CD4-positive, alpha-beta T cell treated with Interleukin-6 at 100 ng/mL for 8 hours (primary cell): ENCODE measurements around the gene F8.
A peak's percentile ranks its signal among the peaks of the same experiment; 100 is the strongest.
"Not testable (repeated sequence)": the region's sequence is repeated elsewhere in the genome, so short reads cannot be mapped to it uniquely, and the experiment has no call there.

Source experiments
- DNase-seq: peaks from one replicate; pipeline ENCODE4 v3.0.0-alpha.2; 2020; ENCODE audit warnings: mixed read lengths, low spot score

The F8 gene

DNA sequence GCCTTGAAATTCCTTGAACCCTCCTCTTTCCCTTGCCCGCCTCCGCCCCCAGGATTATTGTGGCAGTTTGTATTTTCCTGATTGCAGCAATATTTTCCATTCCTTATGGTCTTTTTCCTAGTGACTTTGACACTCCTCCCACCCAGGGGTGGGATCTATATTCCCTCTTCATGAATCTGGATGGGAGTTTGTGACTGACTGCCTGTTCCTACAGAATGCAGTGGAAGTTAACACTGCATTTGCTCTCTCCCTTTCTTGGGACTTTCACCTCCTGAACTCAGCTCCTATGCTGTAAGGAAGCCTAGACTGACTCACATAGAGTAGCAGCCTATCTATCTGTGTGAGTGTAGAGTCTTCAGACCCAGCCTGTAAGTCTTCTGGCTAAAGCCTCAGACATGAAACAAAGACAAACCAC, 6.4 kb upstream of the F8 start:
- DNase-seq: no peak

DNA sequence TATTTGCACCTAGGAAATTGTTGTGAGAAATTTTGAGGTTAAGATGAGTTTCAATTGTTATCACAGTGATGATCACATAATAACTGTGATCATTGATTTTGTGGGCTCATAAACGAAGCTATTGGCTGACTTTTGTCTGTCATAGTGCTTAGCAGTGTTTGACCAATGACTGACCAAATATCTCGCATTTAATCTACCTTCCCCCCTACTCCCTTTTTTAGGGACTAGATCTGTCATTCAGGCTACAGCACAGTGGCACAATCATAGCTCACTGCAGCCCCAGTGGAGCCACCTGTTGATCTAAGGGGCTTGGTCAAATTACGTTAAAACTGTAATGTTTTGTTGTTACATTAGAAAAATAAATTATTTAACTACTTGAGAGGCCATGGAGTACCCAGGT, 5.6 kb upstream of the F8 start:
- no peak for DNase-seq

DNA sequence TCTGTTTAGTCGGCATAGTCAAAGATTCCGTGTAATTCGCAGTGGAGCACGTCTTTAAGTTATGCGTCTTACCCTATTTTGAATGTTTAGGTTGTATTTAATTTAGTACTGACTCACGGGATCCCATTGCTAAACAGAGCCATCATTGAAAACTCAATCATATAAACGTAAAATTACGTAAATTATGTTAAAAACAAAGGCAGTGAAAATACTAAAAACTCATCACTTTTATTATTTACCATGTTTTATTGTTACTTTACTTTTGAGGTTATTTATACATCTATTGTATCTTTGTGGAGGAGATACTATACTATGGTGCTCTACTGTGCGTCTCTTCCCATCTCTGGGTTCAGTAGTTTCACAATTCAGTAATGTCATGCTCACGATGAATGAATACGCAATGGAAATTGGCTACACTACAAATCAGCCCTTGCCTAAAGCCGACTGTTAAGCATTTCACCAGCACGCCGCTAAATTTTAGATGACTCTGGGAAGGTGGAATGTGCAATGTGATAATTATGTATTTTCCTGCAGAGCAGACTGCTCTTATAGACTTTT, 5.1 kb upstream of the F8 start:
- no peak for DNase-seq

DNA sequence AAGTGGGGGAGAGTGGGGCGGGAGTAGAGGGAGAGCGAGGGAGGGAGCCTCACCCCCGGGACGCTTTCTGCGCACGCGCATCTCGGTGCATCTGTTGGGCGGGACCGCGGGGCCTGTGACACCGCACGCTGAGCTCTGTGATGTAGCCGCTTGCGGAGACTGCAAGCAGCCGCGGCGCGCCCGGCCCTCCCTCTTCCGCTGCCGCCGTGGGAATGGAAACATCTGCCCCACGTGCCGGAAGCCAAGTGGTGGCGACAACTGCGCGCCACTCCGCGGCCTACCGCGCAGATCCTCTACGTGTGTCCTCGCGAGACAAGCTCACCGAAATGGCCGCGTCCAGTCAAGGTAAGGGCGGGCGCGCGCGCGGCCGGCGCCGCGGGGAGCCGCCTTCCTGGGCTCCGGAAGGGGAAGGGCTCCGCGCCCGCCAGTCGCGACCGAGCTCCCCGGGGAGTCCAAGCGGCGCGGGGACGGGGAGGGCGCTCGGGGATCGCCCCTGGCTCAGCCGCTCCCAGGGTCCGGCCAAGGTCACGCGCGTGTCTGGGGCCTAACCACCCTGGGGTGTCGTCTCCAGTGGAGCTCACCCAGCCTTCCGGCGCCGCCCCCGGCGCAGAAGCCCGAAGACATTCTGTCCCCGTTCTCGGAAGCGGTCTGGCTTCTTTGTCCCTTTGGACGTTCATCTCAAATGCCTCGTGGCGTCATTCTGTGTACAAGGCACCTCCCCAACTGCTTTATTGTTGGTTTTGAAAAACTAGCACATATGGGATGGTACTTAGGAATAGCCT, 4.4 kb upstream of the F8 start, which contains the start of gene FUNDC2:
TSS of gene FUNDC2 (plus strand) at position 118 of the 782 bp plus-strand sequence. CDS start at position 213, 95 bp downstream.
- peak; percentile 94 for DNase-seq

DNA sequence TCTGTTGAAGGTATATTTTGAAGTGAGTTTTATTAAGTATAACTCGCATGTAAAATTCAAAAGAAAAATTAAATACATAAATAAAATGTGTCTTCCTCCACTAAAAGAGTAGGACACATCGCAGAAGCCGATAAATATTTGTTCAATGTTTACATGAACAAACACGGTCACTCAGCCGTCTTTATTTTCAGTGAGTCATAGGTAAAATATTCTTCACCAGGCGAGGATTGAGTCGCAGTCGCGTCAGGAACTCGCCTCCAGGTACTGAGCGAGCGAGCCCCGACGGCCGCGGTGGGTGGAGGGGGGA, 3.9 kb upstream of the F8 start:
- no peak for DNase-seq

DNA sequence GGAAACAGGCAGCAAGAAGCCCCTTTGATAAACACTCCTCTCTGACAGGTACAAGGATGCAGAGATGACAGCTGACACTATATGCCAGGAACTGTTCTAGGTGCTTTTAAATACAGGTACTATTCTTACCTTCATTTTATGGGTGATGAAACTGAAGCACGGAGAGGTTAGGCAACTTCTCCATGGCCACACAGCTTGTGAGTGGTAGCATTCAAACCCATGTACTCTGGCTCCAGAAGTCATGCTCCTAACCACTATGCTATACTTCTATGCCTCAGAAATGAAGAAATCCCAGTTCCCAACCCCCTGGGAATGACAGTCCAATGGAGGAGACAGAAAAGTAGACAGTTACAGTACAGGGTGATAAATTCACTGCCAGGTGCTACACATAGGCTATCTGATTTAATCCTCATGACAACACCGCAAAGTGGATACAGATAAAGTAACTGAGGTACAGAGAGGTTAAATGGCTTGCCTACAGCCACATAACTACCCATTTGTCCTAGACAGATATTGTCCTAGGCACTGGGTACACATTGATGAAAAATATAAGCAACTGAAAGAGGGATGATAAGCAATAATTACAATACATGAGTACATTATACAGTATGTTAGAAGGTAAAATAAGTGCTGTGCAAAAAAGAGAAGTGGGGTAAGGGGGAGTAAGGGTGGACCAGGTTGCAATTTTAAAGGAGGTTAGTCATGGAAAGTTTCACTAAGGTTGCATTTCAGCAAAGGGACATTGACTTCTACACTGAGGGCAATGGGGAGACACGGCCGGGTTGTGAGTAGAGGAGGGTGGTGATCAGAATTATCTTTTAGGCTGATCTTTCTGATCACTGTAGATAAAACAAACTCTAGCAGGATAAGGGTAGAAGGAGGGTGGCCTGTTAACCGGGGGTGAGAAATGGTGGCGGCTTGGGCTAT, 1.6 kb upstream of the F8 start:
- no peak for DNase-seq

DNA sequence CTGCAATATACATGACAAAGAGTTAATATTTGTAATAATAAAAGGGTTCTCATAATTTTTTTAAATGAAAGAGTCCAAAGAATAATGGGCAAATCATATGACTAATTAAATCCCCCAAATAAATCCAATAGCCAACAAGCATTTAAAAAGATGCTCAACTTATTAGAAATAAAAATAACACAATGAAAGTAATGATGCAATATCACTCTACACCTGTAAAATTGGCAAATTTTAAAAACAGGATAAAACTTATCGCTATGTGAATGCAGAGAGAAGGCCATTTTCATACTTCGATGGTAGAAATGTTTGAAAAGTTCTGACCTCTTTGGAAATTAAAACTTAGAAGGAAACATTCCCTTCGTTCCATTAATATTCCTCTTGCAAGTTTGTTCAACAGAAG, 1.9 kb downstream of the F8 start:
- DNase-seq: no peak

DNA sequence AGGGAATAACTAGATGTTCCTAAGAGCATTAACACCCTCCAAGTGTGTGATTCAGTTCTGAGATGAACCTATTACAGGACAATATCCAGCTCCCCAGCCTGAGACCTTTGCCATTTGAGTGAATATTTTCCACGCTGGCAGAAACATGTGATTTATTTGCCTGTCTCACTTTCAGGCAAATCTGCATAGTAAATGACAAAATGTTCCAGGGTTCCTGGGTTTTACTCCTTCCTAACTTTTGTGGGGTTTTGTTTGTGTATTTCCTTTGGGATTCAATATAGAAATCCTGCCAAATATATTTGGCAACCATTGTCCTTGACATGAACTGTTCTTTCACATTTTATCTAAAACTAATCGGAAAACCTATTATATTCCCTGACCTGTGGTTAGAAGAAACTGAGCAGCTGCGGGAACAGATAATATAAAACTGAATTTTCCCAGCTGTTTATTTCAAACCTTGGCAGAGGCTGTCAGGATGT, 12.5 kb downstream of the F8 start:
- DNase-seq: no peak

DNA sequence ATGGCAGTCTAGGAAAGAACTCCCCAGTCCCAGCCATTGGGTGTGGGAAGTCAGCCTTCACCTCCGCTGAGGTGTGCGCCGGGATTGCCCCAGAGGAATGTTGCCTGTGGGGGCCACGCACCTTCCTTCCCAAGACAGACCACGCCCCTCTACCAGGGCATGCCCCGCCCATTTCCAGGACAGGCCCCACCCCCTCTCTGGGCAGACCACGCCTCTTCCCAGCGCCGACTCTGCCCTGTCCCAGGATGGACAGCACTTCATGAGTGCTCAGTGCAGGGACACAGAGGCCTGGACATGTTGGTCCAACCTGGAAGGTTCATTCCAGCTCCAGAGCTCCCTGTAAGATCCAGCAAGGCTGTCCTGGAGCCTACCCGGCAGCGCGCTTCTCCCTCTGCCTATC, 13.9 kb downstream of the F8 start:
- DNase-seq: not testable (repeated sequence)

DNA sequence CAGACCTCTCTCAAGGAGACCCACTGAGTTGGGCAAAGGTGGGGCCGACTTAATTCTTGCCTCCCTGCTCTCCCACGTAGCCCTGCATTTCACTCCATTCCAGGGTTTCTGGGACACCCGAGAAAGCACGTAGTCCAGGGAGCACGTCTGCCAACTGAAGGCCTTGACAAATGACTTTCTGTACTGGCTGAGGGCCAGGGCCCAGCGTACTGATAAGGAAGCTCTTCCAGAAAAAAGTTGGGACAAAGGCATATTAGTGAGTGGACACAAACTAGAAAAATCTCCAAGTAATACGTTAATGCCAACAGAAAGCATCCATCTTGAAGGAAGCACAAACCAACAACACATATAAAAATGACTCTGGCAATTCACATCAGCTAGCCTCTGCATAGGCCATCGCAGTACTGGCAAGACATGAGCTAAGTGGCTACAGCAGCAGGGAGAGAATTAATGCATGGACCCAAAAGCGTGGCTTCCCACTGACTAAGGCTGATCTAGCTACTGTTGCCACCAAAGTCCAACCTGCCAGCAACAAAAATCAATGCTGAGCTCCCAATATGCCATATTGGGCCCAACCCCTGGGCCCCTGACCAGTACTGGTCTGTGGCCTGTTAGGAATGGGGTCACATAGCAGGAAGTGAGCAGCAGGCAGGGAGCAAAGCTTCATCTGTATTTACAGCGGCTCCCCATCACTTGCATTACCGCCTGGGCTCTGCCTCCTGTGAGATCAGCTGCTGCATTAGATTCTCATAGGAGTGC, 15.4 kb downstream of the F8 start:
- DNase-seq: not testable (repeated sequence)

DNA sequence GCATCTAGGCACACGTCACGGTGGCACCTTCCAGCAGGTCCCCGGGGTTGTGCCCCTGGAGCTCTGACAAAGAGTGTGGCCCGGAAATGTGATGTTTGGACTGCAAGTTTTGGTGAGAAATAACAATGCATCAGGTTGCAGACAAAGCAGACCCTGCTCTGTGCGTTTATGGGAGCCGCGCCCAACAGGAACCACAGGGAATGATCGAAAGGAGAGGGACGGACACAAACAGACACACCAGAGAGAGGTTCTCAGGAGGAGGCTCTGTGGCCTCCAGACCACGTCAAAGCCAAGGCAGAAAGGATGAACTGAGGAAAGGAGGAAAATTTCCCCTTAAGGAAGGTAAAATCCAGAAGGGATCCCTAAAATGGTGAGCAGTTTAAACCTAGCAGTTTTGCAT, 16.1 kb downstream of the F8 start:
- not testable (repeated sequence) for DNase-seq

DNA sequence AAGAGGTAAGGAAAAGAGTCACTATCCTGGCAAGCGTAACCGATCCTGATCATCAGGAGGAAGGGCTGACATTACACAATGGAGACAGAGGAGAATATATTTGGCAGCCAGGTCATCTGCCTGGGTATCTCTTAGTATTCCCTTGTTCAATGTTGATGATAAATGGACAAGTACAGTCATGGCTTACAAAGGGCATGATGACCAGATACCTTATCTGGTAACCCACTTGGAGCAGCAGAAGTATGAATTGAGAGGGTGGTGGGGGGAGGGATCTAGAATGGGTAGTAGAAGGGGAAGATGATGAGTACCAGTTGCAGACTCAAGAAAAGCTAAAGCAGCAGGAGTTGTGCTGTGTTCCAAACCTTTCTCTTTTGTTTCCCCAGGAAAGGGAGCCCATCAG, 17.3 kb downstream of the F8 start:
- DNase-seq: no peak

DNA sequence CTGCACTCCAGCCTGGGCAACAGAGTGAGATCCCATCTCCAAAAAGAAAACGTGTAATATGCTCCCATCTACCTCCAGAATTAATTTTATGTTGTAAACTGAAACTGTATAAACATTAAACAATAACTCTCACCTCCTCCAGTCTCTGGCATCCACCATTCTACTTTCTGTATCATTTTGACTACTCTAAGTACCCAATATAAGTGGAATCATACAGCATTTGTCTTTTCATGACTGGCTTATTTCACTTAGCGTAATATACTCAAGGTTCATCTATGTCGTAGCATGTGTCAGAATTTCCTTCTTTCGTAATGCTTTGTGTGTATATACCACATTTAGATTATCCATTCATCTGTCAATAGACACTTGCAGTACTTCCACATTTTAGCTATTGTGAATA, 20.6 kb downstream of the F8 start:
- no peak for DNase-seq

DNA sequence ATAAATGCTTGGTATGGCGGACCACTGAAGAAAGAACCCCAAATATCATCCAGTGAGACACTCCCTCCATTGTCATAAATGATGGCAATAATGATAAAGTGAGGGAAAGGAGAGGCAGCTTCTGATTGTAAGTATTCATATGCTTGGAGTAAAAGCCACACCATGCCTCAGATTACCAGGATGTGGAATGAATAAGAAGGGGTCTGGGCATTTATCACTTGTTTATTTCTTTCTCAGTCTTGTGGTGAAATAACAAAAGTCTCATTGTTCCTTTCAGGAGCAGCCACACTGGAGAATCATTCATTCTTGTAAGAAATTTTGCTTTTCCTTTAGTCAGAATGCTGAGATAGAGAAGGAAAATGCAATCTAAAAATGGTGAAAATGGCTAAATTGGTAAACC, 21.7 kb downstream of the F8 start:
- no peak for DNase-seq

DNA sequence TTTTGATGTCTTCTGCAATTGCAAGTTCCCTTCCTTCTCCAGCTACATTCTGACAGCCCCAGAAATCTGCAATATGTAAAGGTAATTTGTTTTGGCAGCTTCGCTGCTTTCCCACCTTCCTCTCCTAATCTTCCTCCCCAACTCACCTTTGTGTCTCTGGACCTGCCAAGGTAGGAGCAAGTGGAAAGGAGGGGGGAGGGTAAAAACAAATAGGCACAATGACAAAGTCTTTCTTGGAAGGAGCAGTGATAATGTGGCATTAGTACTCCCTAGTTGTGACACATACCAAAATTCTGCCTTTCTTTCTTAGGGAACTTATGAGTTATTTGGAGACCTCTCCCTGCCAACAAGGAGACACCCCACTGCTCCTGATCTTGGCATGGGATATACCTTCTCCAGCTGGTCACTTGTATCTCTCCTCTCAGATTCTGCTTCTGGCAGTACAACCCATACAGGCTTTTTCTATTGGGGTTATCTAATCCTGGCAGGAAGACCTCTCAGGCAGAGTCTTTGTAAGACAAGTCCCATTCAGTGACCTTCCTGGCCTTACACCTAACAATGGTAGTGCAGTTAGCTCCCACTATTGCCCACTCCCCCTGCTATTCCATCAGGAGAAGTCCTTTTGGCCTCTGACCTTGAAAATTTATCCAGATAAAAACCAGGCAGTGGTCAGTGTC, 24.2 kb downstream of the F8 start:
- no peak for DNase-seq

DNA sequence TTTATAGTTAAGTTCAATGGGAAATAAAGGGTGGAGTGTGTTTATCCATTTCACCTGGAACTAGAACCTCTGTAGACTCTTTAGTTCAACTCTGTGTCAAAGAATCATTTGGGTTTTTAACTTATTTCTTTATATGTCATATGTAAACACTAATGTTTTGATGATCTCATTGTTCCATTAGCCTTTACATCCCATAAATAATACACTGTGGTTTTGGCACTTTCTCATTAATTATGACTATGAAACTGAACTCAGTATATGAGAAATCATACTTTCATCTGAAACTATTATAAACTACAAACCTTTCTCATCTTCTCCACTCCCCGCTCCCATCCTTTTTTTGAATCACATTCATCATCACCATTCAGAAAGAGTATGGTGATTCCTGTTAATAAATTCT, 31.0 kb downstream of the F8 start:
- no peak for DNase-seq

DNA sequence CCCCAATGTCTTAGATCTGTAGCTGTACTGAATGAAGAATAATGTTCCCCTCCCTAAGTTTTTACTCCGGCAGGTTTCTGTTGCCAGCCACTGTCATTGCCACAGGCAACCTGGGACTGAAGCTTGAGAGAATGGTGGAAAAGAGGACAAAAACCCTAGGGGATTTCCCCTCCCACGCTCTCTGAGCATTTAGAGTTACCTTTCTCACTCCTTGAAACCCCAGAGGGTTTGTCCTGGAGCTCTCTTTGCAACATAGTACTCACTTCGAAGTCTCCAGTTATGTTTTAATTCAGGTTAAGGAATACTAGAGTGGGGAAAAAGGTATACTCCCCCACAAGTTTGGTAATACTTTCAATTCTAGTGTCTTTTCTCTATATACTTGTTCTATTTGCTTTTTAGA, 31.5 kb downstream of the F8 start:
- DNase-seq: no peak

DNA sequence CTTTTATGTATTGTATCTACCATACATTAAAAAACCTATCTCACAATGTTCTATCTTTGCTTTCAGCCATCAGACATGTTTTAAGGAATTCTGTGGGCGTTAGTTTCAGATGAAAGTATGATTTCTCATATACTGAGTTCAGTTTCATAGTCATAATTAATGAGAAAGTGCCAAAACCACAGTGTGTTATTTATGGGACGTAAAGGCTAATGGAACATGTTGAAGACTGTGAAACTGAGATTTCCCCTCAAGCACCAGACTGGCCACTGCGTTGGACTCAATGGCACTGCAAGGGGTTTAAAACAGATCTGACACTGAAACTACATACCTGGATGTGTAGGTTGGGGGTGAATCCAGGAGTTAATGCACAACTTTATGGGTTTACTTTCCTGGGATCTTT, 32.0 kb downstream of the F8 start:
- no peak for DNase-seq

DNA sequence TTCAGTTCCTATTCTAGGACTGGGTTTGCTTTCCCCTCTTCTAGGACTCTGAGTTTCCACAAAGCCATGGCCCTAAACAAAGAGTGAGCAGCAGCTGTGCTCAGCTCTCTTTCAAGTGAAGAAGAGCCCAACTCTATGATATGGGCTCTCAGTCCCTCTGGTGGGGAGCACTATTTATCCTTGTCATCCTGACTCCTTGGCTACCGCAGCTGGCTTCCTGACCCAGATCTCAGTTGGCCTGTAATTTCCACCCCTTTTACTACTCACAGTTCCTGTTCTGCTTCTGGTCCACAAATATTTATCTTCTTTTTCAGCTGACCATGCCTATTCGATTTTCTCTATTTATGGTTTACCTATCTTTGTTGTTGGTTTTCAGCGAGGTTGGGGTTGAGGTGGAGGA, 33.8 kb downstream of the F8 start:
- no peak for DNase-seq

DNA sequence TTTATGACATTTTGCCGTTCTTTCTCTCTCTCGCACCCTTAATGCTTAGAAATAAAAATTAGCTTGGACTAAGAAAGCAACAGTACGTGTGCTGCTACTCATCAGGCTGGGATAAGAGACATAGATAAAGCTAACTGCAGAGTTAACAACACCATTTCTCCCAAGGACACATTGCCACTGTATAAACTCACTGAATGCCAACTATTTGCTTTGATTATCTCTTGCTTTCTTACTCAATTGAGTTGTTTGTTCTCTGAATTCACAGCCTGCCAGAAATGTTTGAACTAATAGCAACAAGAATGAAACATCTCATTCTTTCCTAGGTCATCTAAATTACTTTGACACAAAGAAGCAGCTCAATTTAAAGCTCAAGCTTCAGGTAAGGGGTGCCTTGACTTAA, 34.6 kb downstream of the F8 start:
- no peak for DNase-seq

DNA sequence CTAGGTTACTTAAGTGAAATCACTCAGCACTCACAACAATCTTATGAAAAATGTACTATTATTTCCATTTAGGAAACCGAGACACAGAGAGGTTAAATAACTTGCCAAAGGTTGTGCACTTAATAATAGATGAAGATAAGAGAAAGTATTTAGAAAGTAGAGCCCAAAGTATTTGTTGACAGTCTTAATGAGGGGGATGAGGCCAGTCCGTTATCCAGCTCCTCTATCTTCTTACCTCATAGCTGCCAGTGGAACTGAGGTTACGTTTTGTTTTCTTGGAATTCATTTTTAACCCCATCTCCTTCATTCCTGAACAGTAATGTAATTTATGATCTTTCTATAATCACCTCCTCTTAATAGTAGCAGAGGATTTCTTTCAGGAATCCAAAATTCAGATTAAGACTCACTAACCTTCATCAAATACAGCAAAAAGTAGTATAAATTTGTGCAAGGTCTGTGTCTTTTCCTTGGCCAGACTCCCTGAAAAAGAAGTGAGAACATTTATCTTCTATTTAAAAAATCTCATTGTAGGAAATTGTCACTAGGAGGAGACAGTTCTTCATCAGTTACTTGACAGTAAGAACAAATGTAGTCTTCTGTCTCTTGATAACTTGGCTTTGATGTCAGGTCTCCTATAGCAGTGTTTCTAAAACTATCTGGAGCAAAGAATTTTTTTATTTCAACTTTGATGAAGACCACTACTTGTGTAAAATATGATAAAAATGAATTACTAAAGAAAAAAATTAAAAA, 35.5 kb downstream of the F8 start:
- no peak for DNase-seq
